IMR-90 (cell line): ENCODE results near the gene PCDHGA10. TPM values are rescaled to one million over a fixed set of nuclear protein-coding genes. Genes with fewer than 3 reads are reported as not detected.

Experiments used
- ATAC-seq: fragments of 200-7000 bp; cut with Tn5 transposase; 2 replicates; pipeline ENCODE4 v1.9.1; 2020; ENCODE audit warnings: low read depth, mild to moderate bottlenecking, moderate library complexity
- BruUV-seq: library from RNA; stranded (reverse); fragments of 400-500 nt; replicated peaks from 2 replicates; lab custom pipeline; 2021; lab: Mats Ljungman, UMichigan
- CTCF ChIA-PET: fragments of 300-600 bp; formaldehyde crosslinking; extraction: SDS; loops from one replicate; lab custom pipeline; 2021; ENCODE audit warnings: antibody characterized with exemption; lab: Yijun Ruan, JAX
- POLR2A ChIA-PET: fragments of 300-600 bp; sonication (Branson Sonifier 250); formaldehyde crosslinking; loops from one replicate; lab custom pipeline; 2022; ENCODE audit warnings: antibody characterized with exemption; ENCODE audit not compliant: unreplicated experiment; lab: Charles Lee
- DNase-seq: peaks from one replicate; pipeline ENCODE4 v3.0.0; 2013
- H2AFZ ChIP-seq: replicated peaks from 2 replicates; pipeline ENCODE3; 2013; ENCODE audit warnings: low read length, mild to moderate bottlenecking; ENCODE audit not compliant: poor library complexity
- H2AK5ac ChIP-seq: 2 replicates; pipeline ENCODE4 v1.6.1; 2013; ENCODE audit warnings: low read depth, low read length, inconsistent platforms
- H2AK9ac ChIP-seq: replicated peaks from 2 replicates; pipeline ENCODE3; 2013; ENCODE audit warnings: mild to moderate bottlenecking, low read depth, low read length, moderate library complexity; ENCODE audit not compliant: poor library complexity
- H2BK120ac ChIP-seq: 2 replicates; pipeline ENCODE4 v1.6.1; 2013; ENCODE audit warnings: low read depth, low read length, inconsistent platforms
- H2BK15ac ChIP-seq: 3 replicates; pipeline ENCODE4 v1.6.1; 2013; ENCODE audit warnings: low read depth, low read length, inconsistent platforms
- H2BK20ac ChIP-seq: 2 replicates; pipeline ENCODE4 v1.6.1; 2013; ENCODE audit warnings: low read depth, mild to moderate bottlenecking, inconsistent platforms, low read length, moderate library complexity
- H2BK5ac ChIP-seq: 2 replicates; pipeline ENCODE4 v1.6.1; 2013; ENCODE audit warnings: mild to moderate bottlenecking, low read depth, low read length, inconsistent platforms; ENCODE audit not compliant: poor library complexity, severe bottlenecking
- H3K14ac ChIP-seq: replicated peaks from 2 replicates; pipeline ENCODE4 v1.6.1; 2013; ENCODE audit warnings: low read depth, low read length, inconsistent platforms
- H3K18ac ChIP-seq: 2 replicates; pipeline ENCODE4 v1.6.1; 2013; ENCODE audit warnings: low read depth, low read length, control low read depth
- H3K23ac ChIP-seq: 2 replicates; pipeline ENCODE4 v1.6.1; 2013; ENCODE audit warnings: low read depth, low read length, inconsistent platforms
- H3K27ac ChIP-seq: 2 replicates; pipeline ENCODE4 v1.5.1; 2013; ENCODE audit warnings: mild to moderate bottlenecking, control low read depth, low read length; ENCODE audit not compliant: insufficient read depth
- H3K27me3 ChIP-seq: 2 replicates; pipeline ENCODE4 v1.6.1; 2013; ENCODE audit warnings: low read length; ENCODE audit not compliant: control insufficient read depth, insufficient read depth
- H3K36me3 ChIP-seq: 2 replicates; pipeline ENCODE4 v1.6.1; 2013; ENCODE audit warnings: low read length, mixed read lengths; ENCODE audit not compliant: control insufficient read depth, insufficient read depth
- H3K4ac ChIP-seq: 2 replicates; pipeline ENCODE4 v1.6.1; 2013; ENCODE audit warnings: low read depth, low read length, inconsistent platforms
- H3K4me1 ChIP-seq: 2 replicates; pipeline ENCODE4 v1.6.1; 2013; ENCODE audit warnings: low read length, mixed read lengths; ENCODE audit not compliant: control insufficient read depth, insufficient read depth
- H3K4me2 ChIP-seq: 2 replicates; pipeline ENCODE4 v1.6.1; 2013; ENCODE audit warnings: low read depth, mild to moderate bottlenecking, control low read depth, low read length, moderate library complexity
- H3K4me3 ChIP-seq: 2 replicates; pipeline ENCODE4 v1.5.1; 2013; ENCODE audit warnings: low read depth, mild to moderate bottlenecking, control low read depth, low read length, moderate library complexity; ENCODE audit not compliant: insufficient read depth
- H3K56ac ChIP-seq: 2 replicates; pipeline ENCODE4 v1.6.1; 2013; ENCODE audit warnings: low read length, inconsistent platforms; ENCODE audit not compliant: insufficient read depth; ENCODE audit errors: extremely low read depth
- H3K79me1 ChIP-seq, 2 experiments: 2 replicates each; pipeline ENCODE4 v1.6.1; 2013; ENCODE audit warnings: low read length in 2 of 2, inconsistent platforms in 1 of 2, low read depth in 1 of 2
- H3K9ac ChIP-seq: 2 replicates; pipeline ENCODE4 v1.6.1; 2013; ENCODE audit warnings: low read depth, low read length, control low read depth
- H3K9me1 ChIP-seq: 2 replicates; pipeline ENCODE4 v1.6.1; 2013; ENCODE audit warnings: low read length, inconsistent platforms; ENCODE audit not compliant: insufficient read depth
- H3K9me3 ChIP-seq: 2 replicates; pipeline ENCODE4 v1.6.1; 2013; ENCODE audit warnings: low read length; ENCODE audit not compliant: control insufficient read depth, insufficient read depth
- H4K20me1 ChIP-seq: 2 replicates; pipeline ENCODE4 v1.6.1; 2013; ENCODE audit warnings: low read length, inconsistent platforms; ENCODE audit not compliant: insufficient read depth
- H4K5ac ChIP-seq: 2 replicates; pipeline ENCODE4 v1.6.1; 2013; ENCODE audit warnings: mild to moderate bottlenecking, low read depth, low read length, control low read depth
- H4K8ac ChIP-seq, 2 experiments: 2 replicates each; pipeline ENCODE4 v1.6.1; 2013; ENCODE audit warnings: low read depth in 2 of 2, low read length in 2 of 2, control low read depth in 1 of 2, inconsistent platforms in 1 of 2
- H4K91ac ChIP-seq: 2 replicates; pipeline ENCODE4 v1.6.1; 2013; ENCODE audit warnings: low read depth, low read length, inconsistent platforms; ENCODE audit not compliant: insufficient read depth
- BHLHE40 ChIP-seq: fragments of 150-350 bp; IDR thresholded peaks from 2 replicates; pipeline ENCODE4 v1.6.1; 2016; ENCODE audit warnings: mild to moderate bottlenecking, low read depth, low read length
- CEBPB ChIP-seq: IDR thresholded peaks from 2 replicates; pipeline ENCODE4 v1.6.1; 2012; ENCODE audit warnings: low read depth, low read length, improper control_type of control experiment
- FOS ChIP-seq: fragments of 150-350 bp; IDR thresholded peaks from 2 replicates; pipeline ENCODE4 v1.6.1; 2016; ENCODE audit warnings: low read depth, low read length
- MAFK ChIP-seq: IDR thresholded peaks from 2 replicates; pipeline ENCODE4 v1.6.1; 2012; ENCODE audit warnings: low read depth, low read length, improper control_type of control experiment
- MXI1 ChIP-seq: IDR thresholded peaks from 2 replicates; pipeline ENCODE4 v1.6.1; 2012; ENCODE audit warnings: low read depth, mild to moderate bottlenecking, low read length, moderate library complexity, borderline replicate concordance
- NFE2L2 ChIP-seq: fragments of 150-350 bp; IDR thresholded peaks from 2 replicates; pipeline ENCODE4 v1.6.1; 2016; ENCODE audit warnings: low read depth, mild to moderate bottlenecking, low read length
- POLR2A ChIP-seq: IDR thresholded peaks from 2 replicates; pipeline ENCODE4 v1.6.1; 2012; ENCODE audit warnings: mild to moderate bottlenecking, low read depth, low read length
- RAD21 ChIP-seq: IDR thresholded peaks from 2 replicates; pipeline ENCODE4 v1.6.1; 2012; ENCODE audit warnings: low read length, improper control_type of control experiment
- RFX5 ChIP-seq: IDR thresholded peaks from 2 replicates; pipeline ENCODE4 v1.8.0; 2012; ENCODE audit warnings: low read depth, mild to moderate bottlenecking, low read length, moderate library complexity
- WGBS, 2 experiments: methylation state at CpG; one replicate each; pipeline versions ENCODE4 v1.1.5 to v1.1.7; 2013; ENCODE audit warnings: missing lambda C conversion rate in 2 of 2; ENCODE audit not compliant: insufficient read length in 1 of 2; ENCODE audit errors: extremely low coverage in 2 of 2; 5-methylcytosine and 5-hydroxymethylcytosine counted together
- dilution Hi-C: fragments of 300-500 bp; cut with HindIII; formaldehyde crosslinking; loops from one replicate; pipeline ENCODE4 v1.14.3; 2018; ENCODE audit warnings: low sequenced_read_pairs; ENCODE audit not compliant: unreplicated experiment
- in situ Hi-C: fragments of 300-500 bp; cut with MboI; formaldehyde crosslinking; loops from 3 replicates; pipeline ENCODE4 v1.14.3; 2019; ENCODE audit warnings: low sequenced_read_pairs, inconsistent platforms, mixed read lengths
- intact Hi-C: fragments of 100-400 bp; cut with micrococcal nuclease; formaldehyde crosslinking; loops from 2 replicates; pipeline ENCODE4 v1.10.0; 2022
- polyA plus RNA-seq, 3 experiments: library from polyadenylated mRNA; depleted of rRNA; stranded (reverse); fragments of >200 nt; gene quantifications; 2 replicates each; pipeline ENCODE4 v1.2.3, GENCODE V29; 2012; ENCODE audit warnings: low replicate concordance in 1 of 3
- total RNA-seq: library from RNA; depleted of rRNA; stranded (reverse); fragments of >200 nt; gene quantifications from 2 replicates; pipeline ENCODE4 v1.2.3, GENCODE V29; 2012
- TF ChIP-seq, protein P1 (sequence below): conservative IDR thresholded peaks from 2 replicates; pipeline ENCODE4 v1.5.1; 2012; ENCODE audit warnings: mild to moderate bottlenecking, low read depth, low read length, improper control_type of control experiment

The PCDHGA10 gene
- total and polyA plus RNA-seq, 2 of the 4 experiments (the other 2 are of a cell fraction) = 3.4 to 6.6 TPM

GRCh38 chr5:141384471-141385267 lies 28.1 kb upstream of the PCDHGA10 start:
- no peaks in the 10 kb centered on the region for H4K20me1 ChIP-seq
- H3K14ac ChIP-seq = no peak overlapping the region
- no peak overlapping the region for H2AK5ac ChIP-seq
- H3K4me3 ChIP-seq = no peak overlapping the region
- no peak overlapping the region for H4K8ac ChIP-seq
- WGBS, 2 experiments = 59% methylated on average over 23 of the region's 43 CpGs; no CpG with 5 or more reads in 1 of the 2 experiments
- no peak overlapping the region for H4K91ac ChIP-seq
- H3K79me1 ChIP-seq = peaks cover 7 to 13% of the 10 kb centered on the region in 2 experiments; a peak in 3 of 4 replicates
- H2AFZ ChIP-seq = peak overlapping the region; percentile 2
- no peak overlapping the region for H3K9ac ChIP-seq
- ATAC-seq (no peak), DNase-seq (no peak)
- CTCF ChIA-PET = no interaction called here
- H3K27me3 ChIP-seq = no peaks in the 10 kb centered on the region
- H3K4me1 ChIP-seq = peaks cover 1% of the 10 kb centered on the region; the same call in 1 of the 2 replicates
- H2AK9ac ChIP-seq = peak overlapping the region; percentile 89
- in situ Hi-C loops = no loop called here
- no TSS peak for BruUV-seq
- H3K36me3 ChIP-seq = peaks cover 9% of the 10 kb centered on the region; the same call in 1 of the 2 replicates
- no peak overlapping the region for H3K23ac ChIP-seq
- POLR2A ChIA-PET = no interaction called here
- intact Hi-C loops = no loop called here
- H3K4ac ChIP-seq = no peak overlapping the region
- H3K56ac ChIP-seq = no peak overlapping the region
- H2BK5ac ChIP-seq = no peak overlapping the region
- H3K4me2 ChIP-seq = no peak overlapping the region
- H2BK20ac ChIP-seq = no peak overlapping the region
- H3K18ac ChIP-seq = no peak overlapping the region
- no peaks in the 10 kb centered on the region for H3K9me1 ChIP-seq
- TF ChIP-seq RFX5 = no peak
- TF ChIP-seq BHLHE40 = no peak
- TF ChIP-seq, protein P1, sequence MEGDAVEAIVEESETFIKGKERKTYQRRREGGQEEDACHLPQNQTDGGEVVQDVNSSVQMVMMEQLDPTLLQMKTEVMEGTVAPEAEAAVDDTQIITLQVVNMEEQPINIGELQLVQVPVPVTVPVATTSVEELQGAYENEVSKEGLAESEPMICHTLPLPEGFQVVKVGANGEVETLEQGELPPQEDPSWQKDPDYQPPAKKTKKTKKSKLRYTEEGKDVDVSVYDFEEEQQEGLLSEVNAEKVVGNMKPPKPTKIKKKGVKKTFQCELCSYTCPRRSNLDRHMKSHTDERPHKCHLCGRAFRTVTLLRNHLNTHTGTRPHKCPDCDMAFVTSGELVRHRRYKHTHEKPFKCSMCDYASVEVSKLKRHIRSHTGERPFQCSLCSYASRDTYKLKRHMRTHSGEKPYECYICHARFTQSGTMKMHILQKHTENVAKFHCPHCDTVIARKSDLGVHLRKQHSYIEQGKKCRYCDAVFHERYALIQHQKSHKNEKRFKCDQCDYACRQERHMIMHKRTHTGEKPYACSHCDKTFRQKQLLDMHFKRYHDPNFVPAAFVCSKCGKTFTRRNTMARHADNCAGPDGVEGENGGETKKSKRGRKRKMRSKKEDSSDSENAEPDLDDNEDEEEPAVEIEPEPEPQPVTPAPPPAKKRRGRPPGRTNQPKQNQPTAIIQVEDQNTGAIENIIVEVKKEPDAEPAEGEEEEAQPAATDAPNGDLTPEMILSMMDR = no peak
- TF ChIP-seq MXI1 = no peak
- no peak for TF ChIP-seq FOS
- no peak for TF ChIP-seq POLR2A
- TF ChIP-seq CEBPB = no peak
- TF ChIP-seq MAFK = no peak
- TF ChIP-seq RAD21 = no peak
- TF ChIP-seq NFE2L2 = no peak
- dilution Hi-C loops = no loop called here
- no peak overlapping the region for H2BK15ac ChIP-seq
- no peak overlapping the region for H4K5ac ChIP-seq
- peaks cover 43% of the 10 kb centered on the region for H3K9me3 ChIP-seq
- no peak overlapping the region for H3K27ac ChIP-seq
- no peak overlapping the region for H2BK120ac ChIP-seq
